GM21381 (cell line): ENCODE measurements around the gene FADS3.

Experiments
- ATAC-seq: cut with Tn5 transposase; IDR thresholded peaks from one replicate; pipeline ENCODE4 v1.9.1; 2021; ENCODE audit warnings: mild to moderate bottlenecking, moderate library complexity; ENCODE audit not compliant: unreplicated experiment

Gene FADS3, protein sequence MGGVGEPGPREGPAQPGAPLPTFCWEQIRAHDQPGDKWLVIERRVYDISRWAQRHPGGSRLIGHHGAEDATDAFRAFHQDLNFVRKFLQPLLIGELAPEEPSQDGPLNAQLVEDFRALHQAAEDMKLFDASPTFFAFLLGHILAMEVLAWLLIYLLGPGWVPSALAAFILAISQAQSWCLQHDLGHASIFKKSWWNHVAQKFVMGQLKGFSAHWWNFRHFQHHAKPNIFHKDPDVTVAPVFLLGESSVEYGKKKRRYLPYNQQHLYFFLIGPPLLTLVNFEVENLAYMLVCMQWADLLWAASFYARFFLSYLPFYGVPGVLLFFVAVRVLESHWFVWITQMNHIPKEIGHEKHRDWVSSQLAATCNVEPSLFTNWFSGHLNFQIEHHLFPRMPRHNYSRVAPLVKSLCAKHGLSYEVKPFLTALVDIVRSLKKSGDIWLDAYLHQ

GRCh38 chr11:61891331-61892084 lies at the start of gene FADS3:
FADS3 (minus strand) TSS chr11:61891545; CDS start chr11:61891381, 164 bp downstream.
- ATAC-seq, result peak; percentile 67

- no peak for ATAC-seq
Measured at GRCh38 chr11:61940466-61940865, 49.1 kb upstream of the FADS3 start.

DNA sequence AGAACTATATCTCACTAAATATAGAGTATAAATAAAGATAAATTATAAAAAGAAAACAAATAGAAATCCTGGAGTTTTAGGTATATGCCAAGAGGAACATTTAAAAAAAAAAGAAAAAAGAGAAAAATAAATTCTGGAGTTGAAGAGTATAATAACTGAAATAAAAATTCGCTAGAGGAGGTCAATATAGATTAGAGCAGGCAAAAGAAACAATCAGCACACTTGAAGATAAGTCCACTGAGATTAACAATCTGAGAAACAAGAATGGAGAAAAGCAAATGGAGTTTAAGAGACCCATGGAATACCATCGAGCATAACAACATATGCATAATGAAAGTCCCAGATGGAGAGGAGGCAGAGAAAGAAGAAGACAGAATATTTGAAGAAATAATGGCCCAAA lies 44.5 kb upstream of the FADS3 start:
- no peak for ATAC-seq

DNA sequence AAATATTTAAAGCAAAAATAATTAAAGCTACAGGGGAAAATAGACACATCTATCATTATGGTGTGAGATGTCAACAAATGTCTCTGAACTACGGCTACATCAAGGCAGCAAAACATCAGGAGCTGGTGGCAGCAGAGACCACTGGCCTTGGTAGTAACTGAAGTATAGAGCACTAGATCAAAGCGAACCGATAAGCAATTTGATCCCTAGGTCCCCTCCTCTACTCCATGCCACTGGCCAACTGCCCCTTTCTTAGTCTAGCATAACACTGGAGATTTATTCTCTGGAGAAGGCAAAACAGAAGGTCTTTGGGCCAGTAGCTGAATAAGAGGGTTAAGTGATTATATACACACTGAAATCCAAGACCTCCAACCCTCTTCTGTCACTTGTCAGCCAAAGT lies 39.6 kb upstream of the FADS3 start:
- no peak for ATAC-seq

GRCh38 chr11:61928606-61929005 lies 37.3 kb upstream of the FADS3 start:
- no peak for ATAC-seq

- no peak for ATAC-seq
Measured at GRCh38 chr11:61927501-61927900, 36.2 kb upstream of the FADS3 start.

DNA sequence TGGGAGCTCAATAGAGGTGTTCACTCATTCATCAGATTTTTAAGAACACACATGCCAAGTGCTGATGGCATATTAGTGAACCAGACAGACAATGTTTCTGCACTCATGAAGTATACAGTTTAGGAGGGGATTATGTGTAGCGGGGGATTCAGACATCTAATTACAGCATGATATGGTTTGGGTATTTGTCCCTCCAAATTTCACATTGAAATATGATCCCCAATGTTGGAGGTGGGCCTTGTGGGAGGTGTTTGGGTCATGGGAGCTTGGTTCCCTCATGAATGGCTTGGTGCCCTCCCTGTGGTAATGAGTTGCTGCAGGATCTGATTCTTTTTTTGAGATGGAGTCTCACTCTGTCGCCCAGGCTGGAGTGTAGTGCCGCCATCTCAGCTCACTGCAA lies 34.9 kb upstream of the FADS3 start:
- no peak for ATAC-seq

DNA sequence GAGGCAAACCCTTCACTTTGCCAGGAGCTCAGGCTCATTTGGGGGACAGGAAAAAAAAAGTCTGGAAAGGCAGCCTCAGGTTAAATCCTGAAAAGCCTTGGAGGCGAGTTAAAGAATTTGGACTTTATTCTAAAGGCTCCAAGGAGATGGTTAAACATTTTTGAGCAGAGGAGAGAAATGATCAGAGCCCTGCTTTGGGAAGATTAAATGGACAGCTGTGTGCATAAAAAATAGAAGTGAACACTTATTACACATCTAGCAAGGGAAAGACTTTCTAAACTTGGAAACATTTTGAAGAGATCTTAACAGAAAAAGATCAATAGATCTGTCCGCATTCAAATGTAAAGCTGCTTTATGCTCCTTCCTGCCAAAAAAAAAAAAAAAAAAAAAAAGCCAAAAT lies 34.4 kb upstream of the FADS3 start:
- no peak for ATAC-seq

DNA sequence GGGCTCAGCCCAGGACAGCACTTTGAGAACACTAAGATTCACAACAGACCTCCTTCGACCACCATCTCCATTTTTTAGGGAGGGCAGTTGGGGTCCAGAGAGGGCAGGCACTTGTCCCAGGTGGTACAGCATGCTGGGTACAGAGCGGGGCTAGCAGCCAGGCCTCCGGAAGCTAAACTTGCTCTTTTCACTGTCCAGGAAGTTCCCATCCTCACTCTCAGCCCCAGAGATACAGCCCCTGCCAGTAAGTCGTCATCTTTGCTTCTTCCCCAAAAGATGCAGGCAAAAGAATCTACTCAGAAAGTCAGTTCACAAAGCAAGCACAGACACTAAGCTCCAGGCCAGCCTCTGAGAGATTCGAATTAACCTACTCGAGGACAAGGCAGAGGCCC lies 32.7 kb upstream of the FADS3 start:
- ATAC-seq, result no peak

DNA sequence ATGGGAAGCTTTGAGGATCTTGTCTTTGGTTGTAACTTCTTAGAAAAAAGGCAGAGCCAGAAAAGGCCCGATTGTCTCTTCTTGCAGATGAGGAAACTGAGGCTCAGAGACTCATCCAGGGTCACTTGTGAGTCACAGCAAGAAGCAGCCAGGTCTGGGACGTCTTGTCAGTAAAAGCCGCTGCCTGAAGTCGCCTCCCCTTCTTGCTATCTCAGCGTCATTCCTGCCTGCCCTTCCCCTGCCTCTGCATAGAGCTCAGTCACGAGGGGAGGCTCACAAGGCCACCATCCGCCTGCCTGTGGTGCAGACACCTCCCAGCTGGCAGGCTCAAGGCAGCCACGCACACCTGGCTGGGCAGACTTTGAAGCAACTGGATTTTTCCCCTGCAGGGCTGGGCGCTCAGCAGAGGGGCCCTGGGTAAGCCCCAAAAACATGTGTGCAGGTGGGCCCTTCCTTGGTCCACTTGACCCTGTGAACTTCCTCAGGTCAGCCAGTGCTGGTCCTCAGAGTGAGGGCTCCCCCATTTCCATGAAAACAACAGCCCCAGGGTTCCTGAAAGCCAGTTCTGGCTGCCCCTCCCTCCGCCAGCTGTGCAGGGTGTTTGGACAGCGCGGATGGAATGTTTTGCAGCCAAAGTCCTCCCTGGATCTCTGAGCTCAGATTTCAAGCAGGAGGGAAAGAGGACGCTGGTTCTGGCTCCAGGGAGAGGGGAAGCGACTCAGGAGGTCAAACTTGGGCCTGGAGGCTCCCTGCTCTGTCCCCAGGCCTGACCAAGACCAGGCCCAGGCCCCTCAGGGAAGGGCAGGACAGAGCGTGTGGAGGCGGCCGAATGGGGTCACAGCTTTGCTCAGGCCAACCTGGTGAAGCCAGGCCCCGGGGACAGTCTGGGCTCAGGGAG lies 32.1 kb upstream of the FADS3 start:
- ATAC-seq, result no peak

GRCh38 chr11:61922539-61922938 lies 31.2 kb upstream of the FADS3 start:
- ATAC-seq, result no peak

- no peak for ATAC-seq
Measured at GRCh38 chr11:61921446-61921845, 30.1 kb upstream of the FADS3 start.

DNA sequence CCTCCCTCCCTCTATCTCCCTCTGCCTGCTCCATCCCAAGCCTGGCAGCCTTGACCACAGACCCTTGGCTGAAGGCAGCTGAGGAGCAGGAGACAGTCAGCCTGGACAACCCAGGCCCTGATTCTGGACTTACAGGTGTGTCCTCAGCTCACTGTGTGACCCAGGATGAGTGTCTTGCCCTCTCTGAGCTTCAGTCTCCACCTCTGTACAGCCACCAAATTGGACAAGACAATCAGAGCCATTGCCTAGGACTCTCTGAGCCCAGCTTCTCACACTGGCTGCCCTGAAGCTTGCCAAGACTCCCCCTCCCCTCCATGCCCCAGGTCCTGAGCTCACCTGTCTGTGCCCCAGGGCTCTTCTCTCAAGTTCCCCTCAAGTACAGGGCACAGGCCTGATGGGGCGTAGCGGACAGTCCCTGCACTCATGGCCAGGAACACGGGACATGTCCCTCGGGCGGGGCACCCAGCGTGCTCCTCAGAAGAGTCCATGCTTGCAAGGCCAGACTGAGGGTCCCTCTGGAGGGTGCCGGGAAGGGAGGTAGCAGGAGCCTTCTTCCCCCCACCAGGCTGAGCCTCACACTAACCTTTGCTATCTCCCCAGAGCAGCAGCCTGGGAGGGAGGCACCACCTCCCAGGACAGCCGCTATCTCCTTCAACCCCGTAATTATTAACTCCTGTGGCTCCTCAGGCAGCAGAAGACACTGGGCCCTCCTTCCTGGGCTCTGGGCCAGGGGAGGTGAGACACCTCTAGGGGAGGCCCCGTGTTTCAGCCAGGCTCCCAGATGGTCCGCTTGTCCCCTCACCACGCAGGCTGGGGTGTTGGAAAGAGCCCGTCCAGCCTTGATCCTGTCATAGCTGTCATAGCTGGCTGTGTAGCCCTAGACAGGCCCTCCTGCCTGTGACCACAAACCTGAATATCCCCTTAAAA lies 28.6 kb upstream of the FADS3 start:
- ATAC-seq, result no peak

DNA sequence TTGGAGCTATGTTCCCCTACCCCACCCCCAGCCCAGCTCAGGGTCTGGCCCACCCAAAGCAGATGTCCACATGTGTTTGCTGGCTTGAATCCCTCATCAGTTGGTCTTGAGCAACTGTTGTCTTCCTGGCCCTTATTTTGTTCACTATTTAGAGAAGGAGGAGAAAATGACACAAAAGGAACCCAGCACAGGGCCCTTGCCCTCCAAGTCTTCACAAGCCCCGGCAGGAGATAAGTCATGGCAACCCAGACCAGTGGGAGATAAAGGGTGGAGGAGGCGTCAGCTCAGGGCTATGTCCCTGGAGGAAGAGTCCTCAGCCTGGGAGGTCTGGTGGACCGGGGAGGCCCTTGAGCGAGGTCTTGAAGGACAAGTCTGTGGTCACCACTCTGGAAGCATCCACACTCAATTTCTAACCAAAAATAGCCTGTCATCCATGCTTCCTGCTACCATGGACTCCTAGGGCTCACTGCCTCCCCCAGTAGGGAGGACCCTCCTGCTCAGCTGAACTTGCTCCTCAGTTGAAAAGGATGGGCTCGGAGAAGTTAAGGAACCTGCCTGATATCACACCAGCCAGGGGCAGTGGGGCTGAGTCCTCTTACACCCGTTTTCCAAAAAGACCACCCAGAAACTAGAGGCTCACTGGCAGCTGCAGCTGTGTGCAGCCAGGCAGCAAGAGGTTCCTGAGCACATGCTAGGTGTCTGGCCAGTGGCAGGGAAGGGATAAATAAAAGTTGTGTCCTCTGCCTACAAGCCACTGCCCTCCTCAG lies 27.8 kb upstream of the FADS3 start:
- ATAC-seq, result no peak

DNA sequence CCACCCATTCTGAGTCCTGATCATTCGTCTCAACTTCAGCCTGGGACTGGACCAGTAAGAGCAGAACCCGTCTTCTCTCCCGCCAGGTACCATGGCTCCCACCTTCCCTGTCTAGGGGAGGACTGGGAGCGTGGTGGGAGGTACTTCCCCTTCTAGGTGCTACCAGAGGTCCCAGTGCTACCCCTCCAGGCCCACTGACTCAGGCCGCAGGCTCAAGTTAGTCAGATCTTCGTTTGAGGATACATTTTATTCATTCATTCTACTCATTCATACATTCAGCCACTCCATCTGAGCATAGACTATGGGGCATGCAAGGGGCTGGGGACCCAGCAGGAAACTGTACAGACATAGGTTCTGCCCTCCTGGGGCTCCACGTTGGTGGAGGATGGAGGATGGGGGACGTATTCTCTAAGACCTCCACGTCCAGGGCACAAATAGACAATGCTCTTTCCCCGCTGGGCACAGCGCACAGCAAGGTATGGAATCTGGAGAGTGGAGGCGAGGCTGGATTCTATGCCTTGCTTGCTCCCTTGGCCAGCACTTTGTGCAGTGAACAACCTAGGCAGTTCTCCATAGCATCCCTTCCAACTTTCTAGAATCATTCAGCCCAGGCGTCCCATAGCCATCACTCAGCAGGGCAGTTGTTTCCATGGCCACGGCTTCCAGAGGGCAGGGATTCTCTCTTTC lies 27.0 kb upstream of the FADS3 start:
- no peak for ATAC-seq

DNA sequence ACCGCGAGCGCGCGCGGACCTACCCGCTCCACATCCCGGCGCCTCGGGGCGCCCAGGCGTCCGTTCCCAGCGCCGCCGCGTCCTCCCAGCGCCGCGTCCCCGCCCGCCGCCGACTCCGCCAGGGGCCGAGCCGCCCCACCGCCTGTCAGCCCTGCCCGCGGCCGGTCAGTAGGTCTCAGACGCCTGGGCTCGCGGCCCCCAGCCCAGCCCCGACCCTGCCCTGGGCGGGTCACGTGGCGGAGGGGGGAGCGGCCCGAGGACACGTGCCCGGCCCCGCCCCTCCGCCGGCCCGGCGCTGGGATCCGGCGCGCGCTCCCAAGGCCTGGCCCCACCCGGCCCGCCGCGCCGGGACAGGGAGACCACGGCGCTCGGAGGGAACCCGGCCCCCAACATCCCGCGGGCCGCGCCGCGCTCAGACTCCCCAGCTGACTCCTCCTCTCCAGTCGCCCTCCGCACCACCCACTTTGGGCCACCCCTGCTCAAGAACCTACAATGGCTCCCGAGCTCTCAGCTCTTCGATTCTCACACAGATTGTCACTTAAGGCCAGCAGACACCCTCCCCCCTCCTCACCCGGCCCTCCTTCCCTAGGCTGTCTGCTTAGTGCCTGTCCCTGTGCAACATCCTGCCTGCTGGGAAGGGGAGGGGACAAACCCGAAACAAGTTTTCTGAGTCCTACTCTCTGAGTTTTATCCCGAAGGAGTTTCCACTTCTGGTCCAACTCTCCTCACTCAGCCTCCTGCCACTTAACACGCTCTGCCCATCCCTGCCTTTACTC lies 26.2 kb upstream of the FADS3 start, which contains the start of gene RAB3IL1:
RAB3IL1 (minus strand) TSS at position 233 of the 776 bp plus-strand sequence; CDS start at position 34, 199 bp downstream.
- no peak for ATAC-seq

- no peak for ATAC-seq
Measured at GRCh38 chr11:61916737-61917333, 25.5 kb upstream of the FADS3 start.
